GM12878 (cell line): ENCODE data around the gene RYR2. TPM values are rescaled to one million over a fixed set of nuclear protein-coding genes. Genes with fewer than 3 reads are reported as not detected.
A peak's percentile ranks its signal among the peaks of the same experiment; 100 is the strongest.

ENCODE experiments used
- ATAC-seq: fragments of 200-7000 bp; cut with Tn5 transposase; 3 replicates; pipeline ENCODE4 v1.9.1; 2020; ENCODE audit warnings: mild to moderate bottlenecking, moderate library complexity
- BruUV-seq: library from RNA; stranded (reverse); fragments of 400-500 nt; replicated peaks from 2 replicates; lab custom pipeline; 2021; lab: Mats Ljungman, UMichigan
- CTCF ChIA-PET: fragments of 300-600 bp; sonication (Branson Sonifier 250); formaldehyde crosslinking; extraction: SDS; loops from one replicate; lab custom pipeline; 2021; ENCODE audit warnings: inconsistent platforms; lab: Yijun Ruan, JAX
- POLR2A ChIA-PET: fragments of 350-600 bp; formaldehyde crosslinking; extraction: SDS; loops from one replicate; lab custom pipeline; 2021; ENCODE audit warnings: inconsistent platforms; lab: Charles Lee
- RAD21 ChIA-PET: fragments of 300-600 bp; sonication (Branson Sonifier 250); formaldehyde crosslinking; loops from one replicate; lab custom pipeline; 2023; ENCODE audit warnings: antibody characterized with exemption; ENCODE audit not compliant: unreplicated experiment; lab: Charles Lee
- SMC1A ChIA-PET: fragments of 300-600 bp; sonication (Branson Sonifier 250); formaldehyde crosslinking; loops from one replicate; lab custom pipeline; 2023; ENCODE audit not compliant: unreplicated experiment, uncharacterized antibody; lab: Charles Lee
- DNase-seq: peaks from one replicate; pipeline ENCODE4 v3.0.0-alpha.2; 2011; ENCODE audit warnings: low read depth, low spot score
- FAIRE-seq: peaks from 3 replicates; lab custom pipeline; 2011; peaks lifted over from hg19 to GRCh38; lab: Jason Lieb, UNC
- H2AFZ ChIP-seq: 2 replicates; pipeline ENCODE4 v1.6.0; 2011; ENCODE audit warnings: low read depth, low read length, control low read depth; ENCODE audit not compliant: control insufficient read depth
- H3K27ac ChIP-seq: 2 replicates; pipeline ENCODE4 v1.5.1; 2011; ENCODE audit warnings: control low read depth; ENCODE audit not compliant: control insufficient read depth, insufficient read depth
- H3K27me3 ChIP-seq, 2 experiments: replicated peaks in 1 of 2; 2 replicates each; pipeline versions ENCODE4 v1.6.0 to v1.6.1; 2011; ENCODE audit warnings: low read length in 1 of 2; ENCODE audit not compliant: control insufficient read depth in 2 of 2, insufficient read depth in 2 of 2
- H3K36me3 ChIP-seq, 2 experiments: 2 replicates each; pipeline ENCODE4 v1.5.1; 2011; ENCODE audit warnings: low read length in 1 of 2; ENCODE audit not compliant: control insufficient read depth in 2 of 2, insufficient read depth in 2 of 2
- H3K4me1 ChIP-seq: 2 replicates; pipeline ENCODE4 v1.6.1; 2011; ENCODE audit warnings: mild to moderate bottlenecking, low read length, moderate library complexity, mixed read lengths; ENCODE audit not compliant: control insufficient read depth, insufficient read depth
- H3K4me2 ChIP-seq: 2 replicates; pipeline ENCODE4 v1.6.0; 2011; ENCODE audit warnings: control low read depth; ENCODE audit not compliant: control insufficient read depth, insufficient read depth
- H3K4me3 ChIP-seq: fragments of 200-600 bp; sonication (generic); 2 replicates; pipeline ENCODE4 v1.5.1; 2016
- H3K79me2 ChIP-seq: 2 replicates; pipeline ENCODE4 v1.6.0; 2011; ENCODE audit warnings: low read length; ENCODE audit not compliant: control insufficient read depth, insufficient read depth
- H3K9ac ChIP-seq: 2 replicates; pipeline ENCODE4 v1.8.0; 2011; ENCODE audit warnings: low read length, control low read depth, mixed read lengths; ENCODE audit not compliant: control insufficient read depth, insufficient read depth
- H3K9me3 ChIP-seq: replicated peaks from 3 replicates; pipeline ENCODE4 v1.5.1; 2011; ENCODE audit warnings: mild to moderate bottlenecking, low read length; ENCODE audit not compliant: control insufficient read depth, insufficient read depth
- H4K20me1 ChIP-seq: 2 replicates; pipeline ENCODE4 v1.6.0; 2011; ENCODE audit not compliant: control insufficient read depth, insufficient read depth
- HSF1 ChIP-seq: fragments of 150-350 bp; IDR thresholded peaks from 2 replicates; pipeline ENCODE4 v1.6.1; 2014; ENCODE audit warnings: mild to moderate bottlenecking, low read depth, low read length
- JUNB ChIP-seq: IDR thresholded peaks from 2 replicates; pipeline ENCODE4 v1.6.1; 2016; ENCODE audit warnings: antibody characterized with exemption, mild to moderate bottlenecking
- RUNX3 ChIP-seq: IDR thresholded peaks from 2 replicates; pipeline ENCODE4 v1.6.1; 2012; ENCODE audit warnings: low read length, inconsistent platforms
- SMARCA5 ChIP-seq: fragments of 450-650 bp; IDR thresholded peaks from 2 replicates; pipeline ENCODE4 v1.6.1; 2017; ENCODE audit warnings: mild to moderate bottlenecking
- WGBS: methylation state at CpG from one replicate; pipeline ENCODE4 v1.1.6; 2016; ENCODE audit warnings: low lambda C conversion rate; ENCODE audit not compliant: insufficient replicate concordance, insufficient coverage; ENCODE audit errors: missing lambda C conversion rate; 5-methylcytosine and 5-hydroxymethylcytosine counted together
- in situ Hi-C: fragments of 300-500 bp; cut with MboI; formaldehyde crosslinking; loops from 9 replicates; pipeline ENCODE4 v1.14.3; 2018; ENCODE audit warnings: mixed read lengths
- intact Hi-C: fragments of 100-400 bp; cut with micrococcal nuclease; formaldehyde crosslinking; loops from one replicate; pipeline ENCODE4 v1.14.2; 2022; ENCODE audit not compliant: unreplicated experiment
- polyA plus RNA-seq, 11 experiments: library from polyadenylated mRNA; depleted of rRNA in 4 of 11; unstranded in 6 of 11; stranded (reverse) in 5 of 11; fragments of >200 nt; fragmentation: Nextera tagmentation in 4 of 11; fragmentation: Illumina TruSeq in 1 of 11; extraction: Ambion mirVana in 4 of 11; extraction: Trizol in 1 of 11; gene quantifications; 1 replicate in 1 of 11; 2 replicates in 10 of 11; pipeline versions ENCODE4 v1.2.1 to v1.2.3, GENCODE V29; 2011 to 2016; ENCODE audit warnings: inconsistent platforms in 2 of 11, missing spikeins in 2 of 11, low read depth in 1 of 11
- total RNA-seq, 4 experiments: library from RNA; depleted of rRNA in 3 of 4; stranded (reverse); fragments of >200 nt in 3 of 4; fragmentation: Illumina TruSeq in 1 of 4; extraction: Trizol in 1 of 4; gene quantifications; 2 replicates each; pipeline versions ENCODE4 v1.2.1 to v1.2.3, GENCODE V29; 2013 to 2021

RYR2 gene
- total and polyA plus RNA-seq, 10 of the 15 experiments (the other 5 are each of a cell fraction or from before 2014, with no cell fraction given) = 0.01 to 0.04 TPM; not detected in 8

GRCh38 chr1:237029850-237030535 lies 12.0 kb upstream of the RYR2 start (continued):
- TF ChIP-seq HSF1 = no peak

GRCh38 chr1:237031480-237031879 lies 10.5 kb upstream of the RYR2 start:
- no peaks in the 10 kb centered on the region for H3K9me3 ChIP-seq
- no peaks in the 10 kb centered on the region for H4K20me1 ChIP-seq
- TF ChIP-seq JUNB = no peak
- in situ Hi-C loops = no loop called here
- no peak overlapping the region for H2AFZ ChIP-seq
- H3K4me1 ChIP-seq = no peaks in the 10 kb centered on the region
- no peak overlapping the region for H3K27ac ChIP-seq
- ATAC-seq (no peak), FAIRE-seq (no peak), DNase-seq (no peak)
- SMC1A ChIA-PET = no interaction called here
- BruUV-seq = no TSS peak
- POLR2A ChIA-PET = no interaction called here
- intact Hi-C loops = no loop called here
- H3K4me3 ChIP-seq = no peak overlapping the region
- H3K79me2 ChIP-seq = no peaks in the 10 kb centered on the region
- no peak overlapping the region for H3K9ac ChIP-seq
- no peaks in the 10 kb centered on the region for H3K36me3 ChIP-seq
- H3K4me2 ChIP-seq = no peak overlapping the region
- CTCF ChIA-PET = no interaction called here
- 15% methylated on average over 4 of the region's 4 CpGs for WGBS
- RAD21 ChIA-PET = no interaction called here
- H3K27me3 ChIP-seq = no peaks in the 10 kb centered on the region; a peak in 1 of 4 replicates

GRCh38 chr1:237032029-237032428 lies 10.0 kb upstream of the RYR2 start:
- DNase-seq = peak; percentile 1
- H3K27me3 ChIP-seq = no peaks in the 10 kb centered on the region; a peak in 1 of 4 replicates
- SMC1A ChIA-PET = no interaction called here
- in situ Hi-C loops = no loop called here
- no peaks in the 10 kb centered on the region for H4K20me1 ChIP-seq
- no peaks in the 10 kb centered on the region for H3K79me2 ChIP-seq
- no peak for FAIRE-seq
- H3K4me1 ChIP-seq = no peaks in the 10 kb centered on the region
- H3K36me3 ChIP-seq = no peaks in the 10 kb centered on the region
- TF ChIP-seq RUNX3 = peak; percentile 9; the same call in 1 of the 2 replicates
- no peak for TF ChIP-seq SMARCA5
- no TSS peak for BruUV-seq
- peak; percentile 23; the same call in 2 of the 3 replicates for ATAC-seq
- H3K9ac ChIP-seq = no peak overlapping the region
- H3K9me3 ChIP-seq = no peaks in the 10 kb centered on the region
- no peak overlapping the region for H2AFZ ChIP-seq
- WGBS = 1% methylated on average over 7 of the region's 7 CpGs
- POLR2A ChIA-PET = interaction anchor here (0.6 kb wide), 1 partner anchor 194 kb away, joined by 3 read pairs; no protein-coding TSS in a partner anchor
- H3K27ac ChIP-seq = no peak overlapping the region
- CTCF ChIA-PET = no interaction called here
- H3K4me3 ChIP-seq = no peak overlapping the region
- H3K4me2 ChIP-seq = no peak overlapping the region
- RAD21 ChIA-PET = no interaction called here
- intact Hi-C loops = no loop called here
